ENCODE data around the gene ACTG1. TPM values are rescaled to one million over a fixed set of nuclear protein-coding genes. Genes with fewer than 3 reads are reported as not detected.
A peak's percentile ranks its signal among the peaks of the same experiment; 100 is the strongest.

Gene ACTG1
- total RNA-seq, 4 donors from 2014 or later = 1,023 to 5,472 (median 2,159) TPM

- no peaks in the 10 kb centered on the region for H3K36me3 ChIP-seq
- H3K4me3 ChIP-seq = peak overlapping the region; percentile 77 to 98
- no peaks in the 10 kb centered on the region for H3K27me3 ChIP-seq
- no peaks in the 10 kb centered on the region for H3K4me1 ChIP-seq
- DNase-seq = no peak
- no peak for TF ChIP-seq POLR2A (IDR thresholded peaks at IDR 0.05)
- TF ChIP-seq CTCF (IDR thresholded peaks at IDR 0.05) = no peak
- intact Hi-C loops (cut with DNase I; ENCODE audit: low total_unique reads) = loop anchor here (5.0 kb wide), 1 partner anchor 113 kb away; the partner anchor contains the start of gene BAHCC1
- H3K27ac ChIP-seq = peak overlapping the region; percentile 97
- no peaks in the 10 kb centered on the region for H3K9me3 ChIP-seq
Measured at GRCh38 chr17:81509972-81510784, 2.4 kb downstream of the ACTG1 start.

DNA sequence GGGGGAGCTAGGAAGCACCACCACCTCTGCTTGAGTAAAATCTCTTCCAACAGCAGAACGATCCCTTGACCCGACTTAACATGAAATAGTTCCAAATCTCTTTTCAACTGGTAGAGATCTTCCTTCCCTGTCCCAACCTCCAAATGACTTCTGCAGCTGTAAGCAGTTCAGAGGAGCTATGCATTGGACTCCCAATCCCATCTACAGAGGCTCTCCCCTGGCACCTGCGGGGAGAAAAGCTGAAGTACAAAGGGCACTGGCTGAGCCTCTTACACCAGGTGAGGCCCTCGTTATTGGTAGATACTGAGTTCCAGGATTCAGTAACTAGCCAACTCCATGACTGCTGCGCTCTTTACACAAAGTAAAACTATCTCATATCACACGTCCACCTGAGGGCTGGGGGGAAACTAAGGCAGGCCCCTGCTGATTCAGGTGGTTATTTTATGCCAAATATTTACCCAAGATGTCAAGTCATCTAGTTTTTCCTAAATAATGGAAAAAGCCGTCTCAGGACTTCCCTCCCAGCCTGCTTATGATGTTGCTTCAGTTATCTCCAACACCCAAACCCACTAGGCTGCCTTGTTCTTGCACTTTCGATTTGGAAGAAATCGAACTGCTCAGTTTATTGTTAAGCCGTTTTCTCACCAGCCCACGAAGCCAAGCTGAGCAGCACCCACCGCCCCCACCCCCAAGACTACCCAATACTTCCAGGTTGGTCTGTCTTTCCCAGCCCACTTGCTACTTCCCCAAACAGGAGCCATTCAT, 3.2 kb downstream of the ACTG1 start:
- intact Hi-C loops (cut with DNase I; ENCODE audit: low total_unique reads) = no loop called here
- Histone ChIP-seq H3K4me1 (no peaks in the 10 kb centered on the region), H3K36me3 (no peaks in the 10 kb centered on the region), H3K27ac (peak overlapping the region; percentile 50 to 97), H3K9me3 (no peaks in the 10 kb centered on the region), H3K4me3 (peak overlapping the region; percentile 77 to 98), H3K27me3 (no peaks in the 10 kb centered on the region)
- DNase-seq = no peak
- TF ChIP-seq CTCF (IDR thresholded peaks at IDR 0.05) (no peak), POLR2A (IDR thresholded peaks at IDR 0.05) (no peak)

- intact Hi-C loops (cut with DNase I; ENCODE audit: low total_unique reads) = no loop called here
Measured at GRCh38 chr17:81508639-81509206, 3.9 kb downstream of the ACTG1 start.

DNA sequence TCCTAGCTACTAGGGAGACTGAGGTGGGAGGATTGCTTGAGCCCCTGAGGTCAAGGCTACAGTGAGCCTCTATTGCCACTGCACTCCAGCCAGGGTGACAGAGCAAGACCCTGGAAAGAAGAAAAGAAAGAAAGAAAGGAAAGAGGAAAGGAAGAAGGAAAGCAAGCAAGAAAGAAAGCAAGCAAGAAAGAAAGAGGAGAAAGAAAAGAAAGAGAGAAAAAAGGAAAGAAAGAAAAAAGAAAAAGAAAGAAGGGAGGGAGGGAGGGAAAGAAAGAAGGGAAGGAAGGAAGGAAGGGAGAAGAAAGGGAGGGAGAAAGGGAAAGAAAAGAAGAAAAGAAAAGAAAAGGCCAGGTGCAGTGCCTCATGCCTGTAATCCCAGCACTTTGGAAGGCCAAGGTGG, 9.0 kb downstream of the ACTG1 start:
- no peak for DNase-seq
- intact Hi-C loops (cut with DNase I; ENCODE audit: low total_unique reads) = no loop called here
- H3K4me1 ChIP-seq = no peaks in the 10 kb centered on the region
- H3K4me3 ChIP-seq = no peak overlapping the region
- TF ChIP-seq CTCF (IDR thresholded peaks at IDR 0.05) (no peak), POLR2A (IDR thresholded peaks at IDR 0.05) (no peak)
- no peak overlapping the region for H3K27ac ChIP-seq
- no peaks in the 10 kb centered on the region for H3K36me3 ChIP-seq
- no peaks in the 10 kb centered on the region for H3K9me3 ChIP-seq
- H3K27me3 ChIP-seq = no peaks in the 10 kb centered on the region

More at GRCh38 chr17:81508639-81509206, 3.9 kb downstream of the ACTG1 start:
- H3K36me3 ChIP-seq = no peaks in the 10 kb centered on the region
- no peak for DNase-seq
- no peaks in the 10 kb centered on the region for H3K9me3 ChIP-seq
- H3K27me3 ChIP-seq = no peaks in the 10 kb centered on the region
- H3K4me1 ChIP-seq = no peaks in the 10 kb centered on the region
- TF ChIP-seq POLR2A (IDR thresholded peaks at IDR 0.05) = no peak
- no peak for TF ChIP-seq CTCF (IDR thresholded peaks at IDR 0.05)
- peak overlapping the region; percentile 77 to 98 for H3K4me3 ChIP-seq
- H3K27ac ChIP-seq = peak overlapping the region; percentile 50 to 97

All from uterus (tissue), 4 donors.